SU-DHL-6 (cell line): ENCODE measurements around the gene DSTYK.

Experiments
- EZH2phosphoT487 ChIP-seq: fragments of 200-600 bp; sonication (generic), shearing (Covaris generic); conservative IDR thresholded peaks from 2 replicates; pipeline ENCODE4 v1.6.1; 2018; ENCODE audit warnings: mild to moderate bottlenecking, antibody characterized with exemption, low read length, moderate library complexity, mixed read lengths
- TF ChIP-seq, protein P1 (sequence below): fragments of 200-600 bp; sonication (generic); IDR thresholded peaks from one replicate; pipeline ENCODE4 v1.5.1; 2017; ENCODE audit warnings: antibody characterized with exemption, mild to moderate bottlenecking, low read length, moderate library complexity; ENCODE audit not compliant: insufficient read depth, poor library complexity, severe bottlenecking

DNA sequence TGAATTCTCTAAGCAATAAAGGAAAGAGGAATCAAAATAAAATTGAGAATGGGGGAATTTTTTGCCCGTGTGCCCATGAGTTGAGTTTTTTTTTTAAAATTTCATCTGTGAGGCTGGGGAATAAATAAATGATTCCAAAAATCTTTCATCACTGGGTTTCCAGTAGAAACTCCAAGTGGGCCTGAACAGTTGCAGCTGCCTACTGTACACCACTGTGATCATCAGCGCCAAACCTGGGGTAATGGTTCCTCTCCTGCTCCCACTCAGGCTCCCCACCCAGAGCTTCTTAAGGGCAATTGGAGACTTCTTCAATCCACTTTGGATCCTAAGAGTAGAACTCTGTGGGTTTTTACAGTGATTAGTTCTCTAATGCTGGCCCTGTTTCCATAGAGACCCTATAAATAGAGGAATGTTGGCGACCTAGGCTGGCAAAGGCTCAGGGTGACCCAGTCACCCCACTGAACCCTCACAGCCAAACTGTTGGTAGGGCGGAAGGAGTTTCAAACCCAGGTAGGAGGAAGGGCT is 25.5 kb upstream of the DSTYK start:
- TF ChIP-seq, protein P1, sequence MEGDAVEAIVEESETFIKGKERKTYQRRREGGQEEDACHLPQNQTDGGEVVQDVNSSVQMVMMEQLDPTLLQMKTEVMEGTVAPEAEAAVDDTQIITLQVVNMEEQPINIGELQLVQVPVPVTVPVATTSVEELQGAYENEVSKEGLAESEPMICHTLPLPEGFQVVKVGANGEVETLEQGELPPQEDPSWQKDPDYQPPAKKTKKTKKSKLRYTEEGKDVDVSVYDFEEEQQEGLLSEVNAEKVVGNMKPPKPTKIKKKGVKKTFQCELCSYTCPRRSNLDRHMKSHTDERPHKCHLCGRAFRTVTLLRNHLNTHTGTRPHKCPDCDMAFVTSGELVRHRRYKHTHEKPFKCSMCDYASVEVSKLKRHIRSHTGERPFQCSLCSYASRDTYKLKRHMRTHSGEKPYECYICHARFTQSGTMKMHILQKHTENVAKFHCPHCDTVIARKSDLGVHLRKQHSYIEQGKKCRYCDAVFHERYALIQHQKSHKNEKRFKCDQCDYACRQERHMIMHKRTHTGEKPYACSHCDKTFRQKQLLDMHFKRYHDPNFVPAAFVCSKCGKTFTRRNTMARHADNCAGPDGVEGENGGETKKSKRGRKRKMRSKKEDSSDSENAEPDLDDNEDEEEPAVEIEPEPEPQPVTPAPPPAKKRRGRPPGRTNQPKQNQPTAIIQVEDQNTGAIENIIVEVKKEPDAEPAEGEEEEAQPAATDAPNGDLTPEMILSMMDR, result no peak
- TF ChIP-seq EZH2phosphoT487, result no peak
